ENCODE data around the gene LRRK2.

DNA sequence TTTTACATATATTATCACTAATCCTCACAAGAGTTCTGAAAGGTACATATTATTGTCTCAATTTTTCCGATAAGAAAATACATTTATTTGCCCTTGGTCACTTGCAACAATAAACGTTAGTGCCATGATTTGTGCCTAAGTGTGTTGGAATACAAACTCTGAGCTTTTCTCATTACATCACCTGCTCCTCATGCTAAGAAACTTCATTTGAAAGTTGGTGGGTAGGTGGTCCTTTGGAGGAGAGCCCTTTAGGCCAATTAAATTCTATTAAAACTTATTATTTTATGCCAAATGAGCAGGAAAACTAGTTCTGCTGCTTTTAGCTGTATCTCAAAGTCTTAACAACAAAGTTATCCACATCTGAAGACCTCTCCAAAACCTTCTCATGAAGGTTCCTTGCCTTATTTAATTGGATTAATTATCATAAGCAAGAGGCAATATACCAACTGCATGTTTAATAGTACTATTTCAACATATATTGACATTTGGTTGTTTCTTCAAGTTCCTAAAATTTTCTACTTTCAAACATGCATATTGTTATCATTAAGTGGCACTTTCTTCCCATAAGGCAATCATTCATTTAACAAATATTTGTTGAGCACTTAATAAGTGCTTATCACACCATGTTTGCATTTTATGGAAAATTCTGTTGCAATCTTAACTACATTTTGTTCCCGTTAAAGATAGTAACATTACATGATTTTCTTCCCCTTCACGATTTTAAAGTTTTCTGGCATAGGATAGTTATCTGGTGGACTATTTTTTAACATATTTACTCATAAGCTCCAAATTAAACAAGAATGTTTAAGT lies 40.1 kb upstream of the LRRK2 start:
- TF ChIP-seq, protein P1, sequence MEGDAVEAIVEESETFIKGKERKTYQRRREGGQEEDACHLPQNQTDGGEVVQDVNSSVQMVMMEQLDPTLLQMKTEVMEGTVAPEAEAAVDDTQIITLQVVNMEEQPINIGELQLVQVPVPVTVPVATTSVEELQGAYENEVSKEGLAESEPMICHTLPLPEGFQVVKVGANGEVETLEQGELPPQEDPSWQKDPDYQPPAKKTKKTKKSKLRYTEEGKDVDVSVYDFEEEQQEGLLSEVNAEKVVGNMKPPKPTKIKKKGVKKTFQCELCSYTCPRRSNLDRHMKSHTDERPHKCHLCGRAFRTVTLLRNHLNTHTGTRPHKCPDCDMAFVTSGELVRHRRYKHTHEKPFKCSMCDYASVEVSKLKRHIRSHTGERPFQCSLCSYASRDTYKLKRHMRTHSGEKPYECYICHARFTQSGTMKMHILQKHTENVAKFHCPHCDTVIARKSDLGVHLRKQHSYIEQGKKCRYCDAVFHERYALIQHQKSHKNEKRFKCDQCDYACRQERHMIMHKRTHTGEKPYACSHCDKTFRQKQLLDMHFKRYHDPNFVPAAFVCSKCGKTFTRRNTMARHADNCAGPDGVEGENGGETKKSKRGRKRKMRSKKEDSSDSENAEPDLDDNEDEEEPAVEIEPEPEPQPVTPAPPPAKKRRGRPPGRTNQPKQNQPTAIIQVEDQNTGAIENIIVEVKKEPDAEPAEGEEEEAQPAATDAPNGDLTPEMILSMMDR (IDR thresholded peaks at IDR 0.05; ENCODE audit: borderline replicate concordance, extremely low read depth, low read length, poor library complexity, severe bottlenecking), result no peak
- TF ChIP-seq EZH2 (IDR thresholded peaks at IDR 0.05; ENCODE audit: borderline replicate concordance, low read depth, low read length, severe bottlenecking), result no peak
